GM10266 (cell line): Measurements from ENCODE around the gene USP38.

Experiments used
- DNase-seq: peaks from one replicate; pipeline ENCODE4 v3.0.0; 2012; ENCODE audit errors: extremely low spot score
- TF ChIP-seq, protein P1 (sequence below): IDR thresholded peaks from 2 replicates; pipeline ENCODE4 v1.5.1; 2012; ENCODE audit warnings: mild to moderate bottlenecking, low read depth; ENCODE audit not compliant: control insufficient read depth, insufficient read depth; ENCODE audit errors: missing control alignments

The USP38 gene

DNA sequence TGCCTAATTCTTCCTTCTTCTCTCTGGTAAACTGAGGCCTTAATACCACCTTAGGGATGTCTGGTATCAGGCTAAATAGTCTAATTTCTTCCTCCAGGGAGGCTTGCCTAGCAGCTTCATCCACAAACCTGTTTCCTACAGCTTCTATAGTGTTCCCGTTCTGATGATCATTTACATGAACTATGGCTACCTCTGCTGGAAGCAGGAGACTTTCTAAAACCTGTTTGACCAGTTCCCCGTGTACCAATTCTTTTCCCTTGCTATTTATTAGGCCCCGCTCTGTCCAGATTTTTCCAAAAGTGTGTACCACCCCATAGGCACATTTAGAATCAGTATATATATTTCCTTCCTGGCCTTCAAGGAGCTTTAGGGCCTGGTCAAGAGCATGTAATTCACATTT lies 5.8 kb upstream of the USP38 start:
- DNase-seq, result no peak
- TF ChIP-seq, protein P1, sequence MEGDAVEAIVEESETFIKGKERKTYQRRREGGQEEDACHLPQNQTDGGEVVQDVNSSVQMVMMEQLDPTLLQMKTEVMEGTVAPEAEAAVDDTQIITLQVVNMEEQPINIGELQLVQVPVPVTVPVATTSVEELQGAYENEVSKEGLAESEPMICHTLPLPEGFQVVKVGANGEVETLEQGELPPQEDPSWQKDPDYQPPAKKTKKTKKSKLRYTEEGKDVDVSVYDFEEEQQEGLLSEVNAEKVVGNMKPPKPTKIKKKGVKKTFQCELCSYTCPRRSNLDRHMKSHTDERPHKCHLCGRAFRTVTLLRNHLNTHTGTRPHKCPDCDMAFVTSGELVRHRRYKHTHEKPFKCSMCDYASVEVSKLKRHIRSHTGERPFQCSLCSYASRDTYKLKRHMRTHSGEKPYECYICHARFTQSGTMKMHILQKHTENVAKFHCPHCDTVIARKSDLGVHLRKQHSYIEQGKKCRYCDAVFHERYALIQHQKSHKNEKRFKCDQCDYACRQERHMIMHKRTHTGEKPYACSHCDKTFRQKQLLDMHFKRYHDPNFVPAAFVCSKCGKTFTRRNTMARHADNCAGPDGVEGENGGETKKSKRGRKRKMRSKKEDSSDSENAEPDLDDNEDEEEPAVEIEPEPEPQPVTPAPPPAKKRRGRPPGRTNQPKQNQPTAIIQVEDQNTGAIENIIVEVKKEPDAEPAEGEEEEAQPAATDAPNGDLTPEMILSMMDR, result no peak

DNA sequence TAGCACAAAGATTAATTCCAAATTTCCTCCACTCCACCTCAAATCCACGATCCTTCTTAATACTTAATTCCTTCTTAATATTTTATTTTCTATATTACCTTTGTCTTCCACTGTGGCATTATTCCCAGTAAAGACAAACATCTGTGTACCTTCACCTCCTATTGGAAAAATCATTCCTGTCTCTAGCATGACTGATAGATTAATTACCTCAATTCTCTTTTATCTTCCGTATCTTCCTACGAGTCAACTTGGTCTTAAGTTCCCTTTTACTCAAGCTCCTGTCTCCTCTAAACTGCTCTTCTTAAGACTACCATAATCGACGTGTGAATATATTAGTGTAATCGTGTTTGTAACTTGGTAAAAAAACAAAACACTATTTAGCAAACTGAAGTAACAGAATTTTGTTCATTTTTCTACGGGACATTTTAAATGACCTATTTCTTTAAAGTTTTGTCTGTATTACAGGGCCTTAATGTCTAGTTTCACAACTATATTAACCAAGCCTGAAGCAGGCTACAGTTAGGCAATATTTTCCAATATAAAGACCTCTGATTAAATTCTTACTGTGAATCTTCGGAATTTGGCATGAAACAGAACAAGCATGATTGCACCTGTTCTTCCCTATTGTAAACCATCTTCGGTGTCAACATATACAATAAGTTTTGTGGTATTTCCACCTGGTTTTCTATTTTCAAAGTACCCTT lies 1.1 kb upstream of the USP38 start:
- no peak for DNase-seq
- TF ChIP-seq, protein P1, result no peak

DNA sequence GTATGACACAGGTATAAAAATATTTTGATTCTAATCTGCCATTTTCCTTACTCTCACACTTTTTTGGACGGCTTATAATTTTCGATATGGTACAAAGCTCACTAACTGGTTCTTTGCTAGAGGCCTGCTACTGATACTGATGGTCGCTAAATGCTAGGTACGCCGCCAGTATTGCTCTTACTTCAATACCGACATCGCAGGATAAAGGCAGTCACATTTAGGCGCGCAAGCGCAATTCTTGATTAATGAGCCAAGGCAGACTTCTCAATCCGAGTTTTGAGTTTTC lies 557 bp upstream of the USP38 start:
- TF ChIP-seq, protein P1, result no peak
- no peak for DNase-seq

DNA sequence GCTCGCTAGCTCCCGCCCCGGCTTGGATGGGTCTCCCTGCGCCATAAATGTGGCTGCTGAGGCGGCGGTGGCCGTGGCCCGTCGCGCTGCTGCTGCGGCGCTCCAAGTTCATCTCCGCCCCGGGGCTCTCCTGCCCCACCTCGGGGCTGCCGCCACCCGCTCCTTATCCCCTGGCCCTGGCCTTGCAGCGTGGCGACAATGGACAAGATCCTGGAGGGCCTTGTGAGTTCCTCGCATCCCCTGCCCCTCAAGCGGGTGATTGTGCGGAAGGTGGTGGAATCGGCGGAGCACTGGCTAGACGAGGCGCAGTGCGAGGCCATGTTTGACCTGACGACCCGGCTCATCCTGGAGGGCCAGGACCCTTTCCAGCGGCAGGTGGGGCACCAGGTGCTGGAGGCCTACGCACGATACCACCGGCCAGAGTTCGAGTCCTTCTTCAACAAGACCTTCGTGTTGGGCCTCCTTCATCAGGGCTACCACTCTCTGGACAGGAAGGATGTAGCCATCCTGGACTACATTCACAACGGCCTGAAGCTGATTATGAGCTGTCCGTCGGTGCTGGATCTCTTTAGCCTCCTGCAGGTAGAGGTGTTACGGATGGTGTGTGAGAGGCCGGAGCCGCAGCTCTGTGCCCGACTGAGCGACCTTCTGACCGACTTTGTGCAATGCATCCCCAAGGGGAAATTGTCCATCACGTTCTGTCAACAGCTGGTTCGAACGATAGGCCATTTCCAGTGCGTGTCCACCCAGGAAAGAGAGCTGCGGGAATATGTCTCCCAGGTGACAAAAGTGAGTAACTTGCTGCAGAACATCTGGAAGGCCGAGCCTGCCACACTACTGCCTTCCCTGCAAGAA lies 763 bp downstream of the USP38 start:
- TF ChIP-seq, protein P1, result no peak
- no peak for DNase-seq

DNA sequence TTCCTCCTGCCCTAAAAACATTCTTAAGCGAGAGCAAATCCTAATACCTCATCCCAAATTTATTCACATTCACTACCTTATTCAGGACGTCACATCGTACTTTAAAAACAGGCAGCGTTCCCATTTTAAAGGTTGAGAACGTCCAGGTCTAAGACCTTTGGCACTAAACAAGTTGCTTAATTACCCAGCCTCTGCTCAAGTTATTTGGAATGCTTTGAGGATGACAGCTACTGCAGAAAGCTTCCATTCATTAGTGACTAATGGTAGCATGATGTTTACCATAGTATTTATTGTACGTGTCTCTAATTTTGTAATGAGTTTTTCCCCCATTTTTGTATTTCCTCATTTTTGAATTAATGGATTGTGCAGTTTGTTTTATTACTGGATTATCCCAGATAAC lies 1.5 kb downstream of the USP38 start:
- TF ChIP-seq, protein P1, result no peak
- DNase-seq, result no peak

DNA sequence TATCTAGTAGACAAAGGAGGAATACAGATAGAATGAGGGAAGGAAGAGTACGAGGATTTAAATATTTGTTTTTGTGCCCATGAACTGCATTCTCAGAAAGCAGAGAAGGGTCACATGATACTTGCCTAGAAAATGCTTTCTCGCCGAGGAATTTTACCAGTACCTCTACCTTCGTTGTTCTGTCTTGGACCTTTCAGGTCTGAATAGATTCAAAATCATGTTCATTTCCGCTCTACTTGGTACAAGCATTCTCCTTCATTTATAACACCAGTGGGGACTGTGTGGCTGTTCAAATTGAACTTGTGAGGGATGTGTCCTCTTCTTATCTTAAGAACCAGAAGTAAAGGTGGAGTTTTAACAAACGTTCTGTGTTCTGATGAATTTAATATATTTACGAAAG lies 1.9 kb downstream of the USP38 start:
- TF ChIP-seq, protein P1, result no peak
- no peak for DNase-seq
